IMR-90 (cell line): ENCODE results near the gene SDK1. TPM values are rescaled to one million over a fixed set of nuclear protein-coding genes. Genes with fewer than 3 reads are reported as not detected.

Experiments
- ATAC-seq: fragments of 200-7000 bp; cut with Tn5 transposase; 2 replicates; pipeline ENCODE4 v1.9.1; 2020; ENCODE audit warnings: low read depth, mild to moderate bottlenecking, moderate library complexity
- BruUV-seq: library from RNA; stranded (reverse); fragments of 400-500 nt; replicated peaks from 2 replicates; lab custom pipeline; 2021; lab: Mats Ljungman, UMichigan
- CTCF ChIA-PET: fragments of 300-600 bp; formaldehyde crosslinking; extraction: SDS; loops from one replicate; lab custom pipeline; 2021; ENCODE audit warnings: antibody characterized with exemption; lab: Yijun Ruan, JAX
- POLR2A ChIA-PET: fragments of 300-600 bp; sonication (Branson Sonifier 250); formaldehyde crosslinking; loops from one replicate; lab custom pipeline; 2022; ENCODE audit warnings: antibody characterized with exemption; ENCODE audit not compliant: unreplicated experiment; lab: Charles Lee
- DNase-seq: peaks from one replicate; pipeline ENCODE4 v3.0.0; 2013
- H2AFZ ChIP-seq: replicated peaks from 2 replicates; pipeline ENCODE3; 2013; ENCODE audit warnings: low read length, mild to moderate bottlenecking; ENCODE audit not compliant: poor library complexity
- H2AK5ac ChIP-seq: 2 replicates; pipeline ENCODE4 v1.6.1; 2013; ENCODE audit warnings: low read depth, low read length, inconsistent platforms
- H2AK9ac ChIP-seq: replicated peaks from 2 replicates; pipeline ENCODE3; 2013; ENCODE audit warnings: mild to moderate bottlenecking, low read depth, low read length, moderate library complexity; ENCODE audit not compliant: poor library complexity
- H2BK120ac ChIP-seq: 2 replicates; pipeline ENCODE4 v1.6.1; 2013; ENCODE audit warnings: low read depth, low read length, inconsistent platforms
- H2BK15ac ChIP-seq: 3 replicates; pipeline ENCODE4 v1.6.1; 2013; ENCODE audit warnings: low read depth, low read length, inconsistent platforms
- H2BK20ac ChIP-seq: 2 replicates; pipeline ENCODE4 v1.6.1; 2013; ENCODE audit warnings: low read depth, mild to moderate bottlenecking, inconsistent platforms, low read length, moderate library complexity
- H2BK5ac ChIP-seq: 2 replicates; pipeline ENCODE4 v1.6.1; 2013; ENCODE audit warnings: mild to moderate bottlenecking, low read depth, low read length, inconsistent platforms; ENCODE audit not compliant: poor library complexity, severe bottlenecking
- H3K14ac ChIP-seq: replicated peaks from 2 replicates; pipeline ENCODE4 v1.6.1; 2013; ENCODE audit warnings: low read depth, low read length, inconsistent platforms
- H3K18ac ChIP-seq: 2 replicates; pipeline ENCODE4 v1.6.1; 2013; ENCODE audit warnings: low read depth, low read length, control low read depth
- H3K23ac ChIP-seq: 2 replicates; pipeline ENCODE4 v1.6.1; 2013; ENCODE audit warnings: low read depth, low read length, inconsistent platforms
- H3K27ac ChIP-seq: 2 replicates; pipeline ENCODE4 v1.5.1; 2013; ENCODE audit warnings: mild to moderate bottlenecking, control low read depth, low read length; ENCODE audit not compliant: insufficient read depth
- H3K27me3 ChIP-seq: 2 replicates; pipeline ENCODE4 v1.6.1; 2013; ENCODE audit warnings: low read length; ENCODE audit not compliant: control insufficient read depth, insufficient read depth
- H3K36me3 ChIP-seq: 2 replicates; pipeline ENCODE4 v1.6.1; 2013; ENCODE audit warnings: low read length, mixed read lengths; ENCODE audit not compliant: control insufficient read depth, insufficient read depth
- H3K4ac ChIP-seq: 2 replicates; pipeline ENCODE4 v1.6.1; 2013; ENCODE audit warnings: low read depth, low read length, inconsistent platforms
- H3K4me1 ChIP-seq: 2 replicates; pipeline ENCODE4 v1.6.1; 2013; ENCODE audit warnings: low read length, mixed read lengths; ENCODE audit not compliant: control insufficient read depth, insufficient read depth
- H3K4me2 ChIP-seq: 2 replicates; pipeline ENCODE4 v1.6.1; 2013; ENCODE audit warnings: low read depth, mild to moderate bottlenecking, control low read depth, low read length, moderate library complexity
- H3K4me3 ChIP-seq: 2 replicates; pipeline ENCODE4 v1.5.1; 2013; ENCODE audit warnings: low read depth, mild to moderate bottlenecking, control low read depth, low read length, moderate library complexity; ENCODE audit not compliant: insufficient read depth
- H3K56ac ChIP-seq: 2 replicates; pipeline ENCODE4 v1.6.1; 2013; ENCODE audit warnings: low read length, inconsistent platforms; ENCODE audit not compliant: insufficient read depth; ENCODE audit errors: extremely low read depth
- H3K79me1 ChIP-seq, 2 experiments: 2 replicates each; pipeline ENCODE4 v1.6.1; 2013; ENCODE audit warnings: low read length in 2 of 2, inconsistent platforms in 1 of 2, low read depth in 1 of 2
- H3K9ac ChIP-seq: 2 replicates; pipeline ENCODE4 v1.6.1; 2013; ENCODE audit warnings: low read depth, low read length, control low read depth
- H3K9me1 ChIP-seq: 2 replicates; pipeline ENCODE4 v1.6.1; 2013; ENCODE audit warnings: low read length, inconsistent platforms; ENCODE audit not compliant: insufficient read depth
- H3K9me3 ChIP-seq: 2 replicates; pipeline ENCODE4 v1.6.1; 2013; ENCODE audit warnings: low read length; ENCODE audit not compliant: control insufficient read depth, insufficient read depth
- H4K20me1 ChIP-seq: 2 replicates; pipeline ENCODE4 v1.6.1; 2013; ENCODE audit warnings: low read length, inconsistent platforms; ENCODE audit not compliant: insufficient read depth
- H4K5ac ChIP-seq: 2 replicates; pipeline ENCODE4 v1.6.1; 2013; ENCODE audit warnings: mild to moderate bottlenecking, low read depth, low read length, control low read depth
- H4K8ac ChIP-seq, 2 experiments: 2 replicates each; pipeline ENCODE4 v1.6.1; 2013; ENCODE audit warnings: low read depth in 2 of 2, low read length in 2 of 2, control low read depth in 1 of 2, inconsistent platforms in 1 of 2
- H4K91ac ChIP-seq: 2 replicates; pipeline ENCODE4 v1.6.1; 2013; ENCODE audit warnings: low read depth, low read length, inconsistent platforms; ENCODE audit not compliant: insufficient read depth
- BHLHE40 ChIP-seq: fragments of 150-350 bp; IDR thresholded peaks from 2 replicates; pipeline ENCODE4 v1.6.1; 2016; ENCODE audit warnings: mild to moderate bottlenecking, low read depth, low read length
- ELK1 ChIP-seq: fragments of 150-350 bp; IDR thresholded peaks from 2 replicates; pipeline ENCODE4 v1.6.1; 2016; ENCODE audit warnings: low read depth, mild to moderate bottlenecking, low read length, moderate library complexity, borderline replicate concordance
- FOS ChIP-seq: fragments of 150-350 bp; IDR thresholded peaks from 2 replicates; pipeline ENCODE4 v1.6.1; 2016; ENCODE audit warnings: low read depth, low read length
- NFE2L2 ChIP-seq: fragments of 150-350 bp; IDR thresholded peaks from 2 replicates; pipeline ENCODE4 v1.6.1; 2016; ENCODE audit warnings: low read depth, mild to moderate bottlenecking, low read length
- RAD21 ChIP-seq: IDR thresholded peaks from 2 replicates; pipeline ENCODE4 v1.6.1; 2012; ENCODE audit warnings: low read length, improper control_type of control experiment
- WGBS, 2 experiments: methylation state at CpG; one replicate each; pipeline versions ENCODE4 v1.1.5 to v1.1.7; 2013; ENCODE audit warnings: missing lambda C conversion rate in 2 of 2; ENCODE audit not compliant: insufficient read length in 1 of 2; ENCODE audit errors: extremely low coverage in 2 of 2; 5-methylcytosine and 5-hydroxymethylcytosine counted together
- dilution Hi-C: fragments of 300-500 bp; cut with HindIII; formaldehyde crosslinking; loops from one replicate; pipeline ENCODE4 v1.14.3; 2018; ENCODE audit warnings: low sequenced_read_pairs; ENCODE audit not compliant: unreplicated experiment
- in situ Hi-C: fragments of 300-500 bp; cut with MboI; formaldehyde crosslinking; loops from 3 replicates; pipeline ENCODE4 v1.14.3; 2019; ENCODE audit warnings: low sequenced_read_pairs, inconsistent platforms, mixed read lengths
- intact Hi-C: fragments of 100-400 bp; cut with micrococcal nuclease; formaldehyde crosslinking; loops from 2 replicates; pipeline ENCODE4 v1.10.0; 2022
- polyA plus RNA-seq, 3 experiments: library from polyadenylated mRNA; depleted of rRNA; stranded (reverse); fragments of >200 nt; gene quantifications; 2 replicates each; pipeline ENCODE4 v1.2.3, GENCODE V29; 2012; ENCODE audit warnings: low replicate concordance in 1 of 3
- total RNA-seq: library from RNA; depleted of rRNA; stranded (reverse); fragments of >200 nt; gene quantifications from 2 replicates; pipeline ENCODE4 v1.2.3, GENCODE V29; 2012
- TF ChIP-seq, protein P1 (sequence below): conservative IDR thresholded peaks from 2 replicates; pipeline ENCODE4 v1.5.1; 2012; ENCODE audit warnings: mild to moderate bottlenecking, low read depth, low read length, improper control_type of control experiment

The SDK1 gene
- total and polyA plus RNA-seq, 2 of the 4 experiments (the other 2 are of a cell fraction) = 1.5 to 1.6 TPM

DNA sequence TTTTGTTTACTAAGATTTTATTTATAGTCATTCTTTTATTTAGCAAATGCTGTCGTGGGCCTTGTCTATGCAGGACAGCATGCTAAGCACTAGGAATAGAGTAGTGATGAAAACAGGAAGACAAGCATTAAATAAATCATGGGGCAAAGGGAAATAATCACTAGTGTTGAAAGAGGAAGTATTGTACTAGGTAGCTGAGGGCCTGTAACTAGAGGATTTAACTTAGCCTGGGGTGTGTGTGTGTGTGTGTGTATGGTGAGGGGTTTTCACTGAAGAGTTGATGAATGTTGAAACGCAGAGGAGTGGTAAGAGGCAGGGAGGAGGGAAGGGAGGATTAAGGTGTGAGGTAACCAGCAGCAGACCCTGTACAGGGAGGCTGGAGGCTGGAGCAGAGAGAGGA is 446.4 kb downstream of the SDK1 start:
- Histone ChIP-seq H3K4ac (no peak overlapping the region), H3K14ac (no peak overlapping the region), H3K18ac (no peak overlapping the region), H3K4me1 (no peaks in the 10 kb centered on the region), H3K27me3 (no peaks in the 10 kb centered on the region; the same call in 1 of the 2 replicates), H3K9me1 (no peaks in the 10 kb centered on the region), H3K9ac (no peak overlapping the region), H3K79me1 (no peaks in the 10 kb centered on the region), H3K36me3 (no peaks in the 10 kb centered on the region), H3K27ac (no peak overlapping the region), H4K8ac (no peak overlapping the region), H2BK20ac (no peak overlapping the region), H2BK120ac (no peak overlapping the region), H2AK9ac (no peak overlapping the region), H4K91ac (no peak overlapping the region), H2AFZ (no peak overlapping the region), H2BK5ac (no peak overlapping the region), H3K9me3 (no peaks in the 10 kb centered on the region; the same call in 1 of the 2 replicates), H4K20me1 (no peaks in the 10 kb centered on the region), H3K4me3 (no peak overlapping the region), H3K23ac (no peak overlapping the region), H4K5ac (no peak overlapping the region), H3K4me2 (no peak overlapping the region), H3K56ac (no peak overlapping the region), H2AK5ac (no peak overlapping the region), H2BK15ac (no peak overlapping the region)
- dilution Hi-C loops (no loop called here), intact Hi-C loops (no loop called here), in situ Hi-C loops (no loop called here)
- no peak for TF ChIP-seq NFE2L2
- TF ChIP-seq, protein P1, sequence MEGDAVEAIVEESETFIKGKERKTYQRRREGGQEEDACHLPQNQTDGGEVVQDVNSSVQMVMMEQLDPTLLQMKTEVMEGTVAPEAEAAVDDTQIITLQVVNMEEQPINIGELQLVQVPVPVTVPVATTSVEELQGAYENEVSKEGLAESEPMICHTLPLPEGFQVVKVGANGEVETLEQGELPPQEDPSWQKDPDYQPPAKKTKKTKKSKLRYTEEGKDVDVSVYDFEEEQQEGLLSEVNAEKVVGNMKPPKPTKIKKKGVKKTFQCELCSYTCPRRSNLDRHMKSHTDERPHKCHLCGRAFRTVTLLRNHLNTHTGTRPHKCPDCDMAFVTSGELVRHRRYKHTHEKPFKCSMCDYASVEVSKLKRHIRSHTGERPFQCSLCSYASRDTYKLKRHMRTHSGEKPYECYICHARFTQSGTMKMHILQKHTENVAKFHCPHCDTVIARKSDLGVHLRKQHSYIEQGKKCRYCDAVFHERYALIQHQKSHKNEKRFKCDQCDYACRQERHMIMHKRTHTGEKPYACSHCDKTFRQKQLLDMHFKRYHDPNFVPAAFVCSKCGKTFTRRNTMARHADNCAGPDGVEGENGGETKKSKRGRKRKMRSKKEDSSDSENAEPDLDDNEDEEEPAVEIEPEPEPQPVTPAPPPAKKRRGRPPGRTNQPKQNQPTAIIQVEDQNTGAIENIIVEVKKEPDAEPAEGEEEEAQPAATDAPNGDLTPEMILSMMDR = no peak
- TF ChIP-seq ELK1 = no peak
- TF ChIP-seq BHLHE40 = no peak
- no peak for TF ChIP-seq RAD21
- no peak for TF ChIP-seq FOS
- no CpG with 5 or more reads among the region's 2 CpGs for WGBS, 2 experiments
- DNase-seq (no peak), ATAC-seq (no peak)
- CTCF ChIA-PET = no interaction called here
- POLR2A ChIA-PET = no interaction called here
- no TSS peak for BruUV-seq
